T-helper 9 cell (primary cell): ENCODE data around the gene IGFBPL1.
"Not testable (repeated sequence)": the region's sequence is repeated elsewhere in the genome, so short reads cannot be mapped to it uniquely, and the experiment has no call there.

Source experiments
- DNase-seq: peaks from one replicate; pipeline ENCODE4 v3.0.0-alpha.2; 2020
- total RNA-seq, 2 donors: gene quantifications; one replicate each; lab custom pipeline; 2026; lab: John Stamatoyannopoulos, UW

The IGFBPL1 gene
- total RNA-seq: 0 to 0.14 reads per million in 2 donors

DNA sequence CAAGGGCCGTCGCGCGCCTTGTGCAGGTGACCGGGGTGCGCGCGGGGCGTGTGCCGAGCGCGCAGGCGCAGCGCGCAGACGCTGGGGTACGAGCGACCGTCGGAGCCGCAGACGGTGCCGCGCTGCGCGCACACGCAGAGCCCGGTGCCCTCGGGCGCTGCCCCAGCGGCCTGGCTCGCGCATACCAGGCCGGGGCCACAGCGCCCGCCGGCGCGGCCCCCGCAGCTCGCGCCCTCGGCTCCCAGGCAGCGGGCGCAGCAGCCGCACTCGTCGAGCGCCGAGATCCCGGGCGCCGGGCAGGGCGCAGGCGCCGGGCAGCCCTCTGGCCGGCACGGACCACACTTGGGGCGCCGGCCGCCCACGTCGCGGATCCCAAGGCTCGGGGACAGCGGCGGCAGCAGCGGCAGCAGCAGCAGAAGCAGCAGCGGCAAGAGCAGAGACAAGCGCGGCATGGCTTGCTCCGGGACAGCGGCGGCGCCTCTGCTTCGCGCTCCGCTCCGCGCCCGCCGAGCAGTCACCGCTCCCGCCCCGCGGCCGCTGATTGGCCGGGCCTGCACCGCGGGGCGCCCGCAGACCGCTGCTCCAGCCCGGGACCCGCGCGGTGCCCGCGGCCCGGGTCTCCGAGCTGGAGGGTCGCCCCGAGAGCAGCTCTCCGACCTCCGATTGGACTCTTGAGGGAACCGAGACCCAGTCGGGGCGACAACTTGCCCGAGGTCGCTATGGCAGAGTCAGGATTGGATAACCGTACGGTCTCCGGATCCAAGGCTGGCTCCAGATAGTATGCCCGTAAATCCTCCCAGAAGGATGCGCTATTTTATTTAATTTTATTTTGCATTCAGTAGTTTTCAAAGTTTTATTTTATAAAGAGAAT, at the start of gene IGFBPL1:
Gene IGFBPL1 (minus strand): TSS at position 482 of the 871 bp plus-strand sequence. CDS start 30 bp downstream, at position 452.
- DNase-seq: no peak

DNA sequence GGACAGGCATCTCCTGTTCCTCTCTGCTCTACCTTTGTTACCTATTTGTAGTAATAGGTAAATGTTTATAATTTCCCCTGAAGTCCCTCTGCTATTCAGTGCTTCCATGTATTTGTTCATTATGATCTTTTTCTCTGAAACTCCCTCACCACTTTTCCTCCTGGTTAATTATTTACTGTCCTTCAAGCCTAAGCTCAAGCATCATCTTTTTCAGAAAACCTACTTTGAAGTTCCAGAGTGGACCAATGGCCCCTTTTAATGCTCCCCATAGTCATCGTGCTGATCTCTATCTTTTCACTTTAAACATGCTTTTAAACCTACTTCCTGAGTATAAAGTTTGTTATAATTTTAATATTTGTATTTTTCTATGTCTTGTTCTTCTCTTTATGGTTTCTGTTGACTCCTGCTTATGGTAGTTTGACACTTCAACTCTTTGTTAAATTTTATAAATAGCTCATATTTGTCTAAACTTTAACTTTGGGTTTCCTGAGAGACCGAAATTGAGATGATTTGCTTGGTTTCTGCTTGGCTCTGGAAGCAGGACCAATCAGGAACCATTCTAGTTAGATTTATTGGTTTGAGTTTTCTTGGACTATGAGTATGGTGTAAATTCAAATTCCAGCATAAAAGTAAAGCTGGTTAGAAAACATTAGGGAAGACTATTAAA, 48.5 kb upstream of the IGFBPL1 start:
- not testable (repeated sequence) for DNase-seq

GRCh38 chr9:38467404-38467803, 43.1 kb upstream of the IGFBPL1 start:
- DNase-seq: no peak

- no peak for DNase-seq
These were observed 29.6 kb upstream of the IGFBPL1 start for GRCh38 chr9:38453835-38454234.

DNA sequence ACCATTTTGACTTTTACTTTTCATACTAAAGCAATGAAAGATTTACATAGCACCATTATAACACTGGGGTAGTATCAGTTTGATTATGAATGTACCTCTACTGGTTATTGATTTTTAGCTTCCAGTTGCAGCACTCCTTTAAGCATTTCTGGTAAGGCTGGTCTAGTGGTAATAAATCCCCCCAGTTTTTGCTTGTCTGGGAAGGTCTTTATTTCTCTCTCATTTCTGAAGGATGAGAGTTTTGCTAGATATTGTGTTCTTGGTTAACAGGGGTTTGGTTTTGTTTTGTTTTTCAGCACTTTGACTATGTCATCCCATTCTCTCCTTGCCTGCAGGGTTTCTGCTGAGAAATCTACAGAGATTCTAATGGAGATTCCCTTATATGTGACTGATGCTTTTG, 26.9 kb upstream of the IGFBPL1 start:
- no peak for DNase-seq

- DNase-seq: no peak
These were observed 23.4 kb upstream of the IGFBPL1 start for GRCh38 chr9:38447703-38448102.

DNA sequence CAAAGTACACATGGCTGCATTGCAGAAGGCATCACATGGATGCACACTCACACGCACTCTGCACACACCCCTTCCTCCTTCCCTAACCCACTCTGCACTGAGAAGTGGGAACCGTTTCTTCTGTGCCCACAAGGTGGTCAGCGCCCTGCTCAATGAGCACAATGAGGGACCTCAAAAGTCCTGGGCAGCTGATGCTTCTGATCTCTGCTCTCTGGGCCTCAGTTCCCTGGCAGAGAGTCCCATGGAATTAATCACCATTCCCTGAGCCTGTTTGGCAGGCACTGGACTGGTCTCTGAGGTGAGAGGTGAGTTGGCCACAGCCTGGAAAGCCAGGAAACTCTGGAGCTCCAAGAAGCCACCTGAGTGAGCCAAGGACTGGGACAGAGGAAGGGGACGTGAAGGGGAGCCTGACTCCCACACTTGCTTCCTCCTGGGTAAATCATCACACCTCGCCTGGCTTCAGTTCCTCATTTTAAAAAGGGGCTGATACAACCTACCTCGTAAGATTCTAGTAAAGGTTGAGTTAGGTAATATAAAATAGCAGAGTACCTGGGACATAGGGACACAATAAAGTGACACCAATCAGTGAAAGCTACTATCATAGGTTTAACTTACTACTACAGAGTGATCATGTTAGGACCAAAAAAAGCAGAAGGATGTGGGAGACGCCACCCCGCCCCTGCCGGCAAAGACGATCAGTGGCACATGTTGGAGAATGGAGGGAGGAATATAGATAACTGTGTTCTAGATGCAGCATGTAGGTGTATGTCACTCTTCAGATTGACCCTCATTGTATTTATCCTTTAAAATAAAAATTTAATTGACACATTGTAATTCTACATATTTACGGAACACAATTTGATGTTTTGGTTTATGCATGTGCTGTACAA, 21.1 kb upstream of the IGFBPL1 start:
- DNase-seq: no peak

GRCh38 chr9:38443597-38443996, 19.3 kb upstream of the IGFBPL1 start:
- no peak for DNase-seq

DNA sequence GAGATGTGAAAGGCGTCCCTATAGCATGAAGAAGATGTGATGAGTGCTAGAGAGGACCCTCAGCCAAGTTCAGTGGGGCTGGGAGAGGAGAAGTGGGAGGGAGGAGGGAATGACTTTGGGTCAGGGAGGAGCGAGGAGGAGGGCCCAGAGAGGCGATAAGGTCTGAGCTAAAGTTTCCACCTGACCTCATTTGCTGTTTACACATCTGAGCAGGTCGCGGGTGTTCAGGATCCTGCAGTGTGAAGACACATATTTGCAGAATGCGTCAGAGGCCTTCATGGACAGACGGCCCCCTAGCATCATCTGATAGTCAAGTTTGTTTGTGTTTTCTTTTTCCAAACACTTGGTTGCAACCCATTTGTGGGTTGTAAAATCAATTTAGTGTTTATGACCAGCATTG, 18.9 kb upstream of the IGFBPL1 start:
- no peak for DNase-seq

DNA sequence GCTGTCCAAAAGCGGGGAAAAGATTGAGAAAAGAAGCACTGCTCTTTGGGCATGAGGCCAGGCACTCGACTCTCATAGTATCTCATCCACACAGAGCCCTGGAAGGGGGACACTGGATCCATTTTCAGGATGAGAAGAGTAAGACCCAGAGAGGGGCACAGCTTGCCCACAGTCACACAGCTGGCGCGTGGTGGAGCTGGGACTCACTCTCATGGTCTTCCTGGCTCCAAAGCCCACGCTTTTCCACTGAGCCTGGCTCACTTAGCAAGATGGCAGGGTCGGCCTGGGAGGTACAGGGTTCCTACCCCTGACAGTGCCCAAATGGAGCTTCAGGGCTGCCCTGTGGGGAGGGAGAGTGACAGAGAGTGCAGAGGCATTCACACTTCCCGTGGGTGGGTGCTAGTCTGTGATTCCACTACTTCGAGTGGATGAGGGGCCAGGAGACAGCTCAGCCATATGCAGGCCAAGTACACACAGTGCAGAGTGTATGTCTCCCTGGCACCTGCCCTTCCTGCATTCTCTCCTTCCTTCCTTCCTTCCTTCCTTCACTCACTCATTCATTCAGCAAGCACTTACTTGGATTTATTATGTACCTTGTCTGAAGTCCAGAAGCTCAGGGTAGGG, 18.3 kb upstream of the IGFBPL1 start:
- no peak for DNase-seq

- no peak for DNase-seq
These were observed 17.3 kb upstream of the IGFBPL1 start for GRCh38 chr9:38441347-38442085.

DNA sequence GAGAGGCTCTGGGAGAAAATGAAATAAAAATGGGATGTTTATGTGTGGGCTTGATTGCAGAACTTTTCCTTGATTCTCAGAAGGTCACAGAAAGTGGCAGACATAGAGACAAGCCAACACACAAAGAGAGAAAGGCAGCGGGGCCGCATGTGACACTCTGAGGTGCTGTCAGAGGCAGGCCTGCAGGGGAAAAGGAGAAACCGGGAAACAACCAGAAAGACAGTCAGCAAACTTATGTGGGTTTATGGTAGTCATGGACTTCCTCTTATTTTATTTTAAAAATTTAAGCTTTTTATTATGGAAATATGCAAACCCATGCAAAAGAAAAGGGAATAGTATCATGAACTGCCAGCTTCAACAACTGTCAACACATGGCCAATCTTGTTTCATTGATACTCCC, 16.3 kb upstream of the IGFBPL1 start:
- no peak for DNase-seq

GRCh38 chr9:38439916-38440301, 15.7 kb upstream of the IGFBPL1 start:
- DNase-seq: no peak

DNA sequence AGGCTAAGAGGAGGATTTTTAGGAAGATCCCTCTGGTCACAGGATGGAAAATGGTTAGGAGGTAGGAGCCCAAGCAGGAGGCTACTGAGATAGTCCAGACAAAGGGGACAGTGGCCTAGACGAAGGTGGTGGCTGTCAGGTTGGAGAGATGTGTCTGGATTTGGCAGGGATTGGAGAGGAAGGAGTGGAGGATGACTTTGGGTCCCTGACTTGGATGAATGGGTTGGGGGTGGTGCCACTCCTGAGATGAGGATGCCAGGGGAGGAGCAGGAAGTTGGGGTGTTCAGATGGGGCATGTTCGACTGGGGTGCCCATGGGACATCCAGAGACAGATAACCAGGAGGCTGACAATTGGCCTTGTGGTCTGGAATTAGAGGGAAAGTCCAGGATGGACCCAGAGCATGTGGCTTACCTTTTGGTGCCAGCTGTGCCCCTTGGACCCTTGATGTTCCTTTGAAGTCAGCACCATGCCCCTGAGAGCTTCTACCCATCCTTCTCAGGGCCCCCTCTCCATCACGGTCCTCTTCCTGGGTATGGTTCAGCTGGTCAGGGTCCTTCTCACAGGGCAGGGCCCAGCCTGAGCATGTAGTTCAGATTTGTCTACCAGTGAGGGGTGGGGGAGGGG, 15.1 kb upstream of the IGFBPL1 start:
- no peak for DNase-seq

DNA sequence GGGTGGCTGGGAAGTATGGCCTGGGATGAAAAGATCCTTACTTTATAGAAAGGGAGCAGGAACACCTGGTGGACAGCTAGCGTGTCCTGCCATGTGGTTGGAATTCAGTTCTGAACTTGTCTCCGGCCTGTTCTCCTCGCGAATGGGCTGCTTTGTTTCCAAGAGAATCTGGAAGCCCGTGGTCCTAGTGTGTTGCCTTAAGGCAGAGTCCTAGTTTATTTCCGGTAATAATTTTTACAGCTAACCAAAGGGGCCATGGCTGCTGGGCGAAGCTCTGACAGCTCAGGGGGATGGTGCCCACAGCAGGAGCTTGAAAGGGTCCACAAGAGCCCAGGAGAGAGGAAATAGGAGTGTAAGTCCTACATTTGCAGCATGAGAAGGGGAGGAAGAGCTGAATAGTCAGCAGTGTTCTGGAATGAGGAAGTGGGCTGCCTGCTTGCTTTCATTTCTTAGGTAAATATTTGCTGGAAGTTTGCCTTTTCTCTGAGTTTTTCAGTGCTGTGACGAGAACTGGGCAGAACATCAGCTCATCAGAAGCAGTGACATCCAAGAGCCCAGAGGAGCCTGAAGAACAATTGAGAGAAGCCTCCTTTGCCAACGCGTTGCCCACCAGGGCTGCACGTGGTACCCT, 13.1 kb upstream of the IGFBPL1 start:
- no peak for DNase-seq

DNA sequence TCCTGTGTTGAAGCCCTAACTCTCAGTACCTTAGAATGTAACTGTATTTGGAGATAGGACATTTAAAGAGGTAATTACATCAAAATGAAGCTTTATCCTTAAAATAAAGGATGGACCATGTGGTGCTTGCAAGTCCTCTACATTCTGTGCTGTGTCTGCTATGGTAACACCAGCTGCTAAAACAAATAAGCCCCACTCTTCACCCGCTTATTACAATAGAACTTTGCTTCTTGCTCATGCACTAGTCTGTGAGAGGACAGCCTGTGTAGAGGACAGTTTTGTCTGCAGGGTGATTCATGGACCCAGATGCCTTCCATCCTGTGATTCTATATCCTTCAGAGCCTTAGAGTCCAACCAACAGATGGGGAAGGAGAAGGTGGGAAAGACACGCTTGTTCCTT, 12.5 kb upstream of the IGFBPL1 start:
- DNase-seq: no peak

- DNase-seq: no peak
These were observed 11.3 kb upstream of the IGFBPL1 start for GRCh38 chr9:38435521-38435920.

DNA sequence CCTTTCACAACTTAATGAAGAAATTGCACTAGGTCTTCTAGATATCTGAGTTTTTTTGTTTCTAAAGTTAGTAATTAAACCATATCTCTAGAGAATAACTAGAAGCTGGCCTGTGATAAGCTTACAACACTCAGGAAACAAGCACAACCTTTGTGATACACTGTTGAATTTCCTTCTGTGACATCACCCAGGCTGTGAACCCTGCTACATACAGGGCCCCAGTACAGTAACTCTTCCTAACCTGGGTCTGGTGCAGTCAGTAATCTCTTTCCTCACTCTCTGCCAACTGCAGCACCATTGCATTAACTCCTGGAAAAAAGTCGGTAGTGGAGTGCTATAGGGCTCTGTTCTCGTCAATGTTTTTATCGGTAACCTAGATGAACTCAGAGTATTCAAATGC, 10.6 kb upstream of the IGFBPL1 start:
- DNase-seq: no peak

DNA sequence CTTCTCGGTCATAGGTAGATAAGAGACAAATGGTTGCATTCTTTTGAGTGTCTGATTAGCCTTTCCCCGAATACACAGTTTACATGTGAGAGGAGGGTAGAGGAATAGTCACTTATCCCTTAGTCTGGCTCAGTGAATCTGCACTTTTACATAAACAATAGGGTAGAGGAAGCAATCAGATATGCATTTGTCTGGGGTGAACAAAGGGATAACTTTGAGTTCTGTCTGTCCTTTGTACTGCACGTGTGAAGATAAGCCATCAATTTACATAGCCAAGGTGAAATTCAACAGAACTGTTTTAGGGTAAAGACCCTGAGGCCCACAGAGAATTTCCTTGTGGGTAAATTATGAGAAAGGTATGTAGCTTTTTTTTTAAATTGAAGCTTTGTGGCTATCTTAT, 10.1 kb upstream of the IGFBPL1 start:
- no peak for DNase-seq

DNA sequence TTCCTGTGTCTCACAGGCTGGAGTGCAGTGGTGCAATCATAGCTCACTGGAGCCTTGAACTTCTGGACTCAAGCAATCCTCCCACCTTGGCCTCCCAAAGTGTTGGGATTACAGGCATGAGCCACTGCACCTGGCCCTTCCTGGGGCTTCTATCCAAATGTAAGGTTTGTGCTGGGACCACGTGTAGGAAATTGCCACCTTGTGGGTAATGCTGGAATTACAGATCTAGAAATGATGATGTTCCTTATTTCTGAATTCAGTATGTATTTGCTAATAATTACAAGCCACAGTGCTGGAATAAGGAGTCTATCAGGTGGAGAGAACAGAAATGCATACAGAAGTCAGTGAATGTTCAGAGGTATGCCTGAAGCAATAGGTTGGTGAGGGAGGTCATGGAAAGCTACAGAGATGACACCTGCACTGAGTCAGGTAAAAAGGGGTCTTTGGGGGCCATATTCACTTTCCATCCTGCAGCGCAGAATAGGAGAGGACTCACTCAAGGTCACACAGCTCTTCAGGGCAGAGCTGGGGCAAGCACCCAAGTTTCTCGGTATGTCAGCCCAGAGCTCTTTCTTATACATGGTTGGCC, 8.8 kb upstream of the IGFBPL1 start:
- no peak for DNase-seq

DNA sequence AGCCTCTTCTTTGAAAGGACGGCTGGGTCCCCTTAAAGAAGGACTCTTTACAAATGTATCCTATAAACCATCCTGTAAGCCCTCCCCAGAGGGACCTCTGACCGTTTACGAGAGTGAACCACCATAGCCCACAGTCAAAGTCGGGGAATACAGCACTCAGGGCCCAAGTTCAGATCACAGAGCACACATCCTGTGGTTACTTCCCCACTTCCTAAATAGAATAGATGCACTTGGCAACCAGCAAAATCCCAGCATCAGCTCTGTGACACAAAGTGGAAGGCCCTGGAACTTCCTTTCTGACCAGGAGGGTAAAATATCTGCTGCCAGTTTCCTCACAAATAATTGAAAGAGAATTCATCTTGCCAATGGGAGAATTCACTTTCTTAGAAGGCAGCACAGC, 6.9 kb upstream of the IGFBPL1 start:
- no peak for DNase-seq
